Neural cell (in vitro differentiated cells): ENCODE results near the gene ENTPD1. TPM values are rescaled to one million over a fixed set of nuclear protein-coding genes. Genes with fewer than 3 reads are reported as not detected.
"Not testable (repeated sequence)": the region's sequence is repeated elsewhere in the genome, so short reads cannot be mapped to it uniquely, and the experiment has no call there.

Experiments
- H2AFZ ChIP-seq: fragments of 200-600, 300-800 bp; sonication (generic), shearing (Covaris generic); 2 replicates; pipeline ENCODE4 v1.6.0; 2014; ENCODE audit warnings: low read depth, mild to moderate bottlenecking, antibody characterized with exemption, low read length, moderate library complexity
- H3F3A ChIP-seq: fragments of 200-600 bp; shearing (Covaris generic); 2 replicates; pipeline ENCODE4 v1.6.1; 2016; ENCODE audit warnings: mild to moderate bottlenecking, moderate library complexity, mixed read lengths, antibody characterized with exemption, low read length; ENCODE audit not compliant: insufficient read depth, poor library complexity, severe bottlenecking
- H3K27ac ChIP-seq: fragments of 200-600, 300-800 bp; sonication (generic), shearing (Covaris generic); 2 replicates; pipeline ENCODE4 v1.5.1; 2014; ENCODE audit warnings: mild to moderate bottlenecking, low read length, moderate library complexity
- H3K27me3 ChIP-seq: fragments of 300-800, 200-600 bp; sonication (generic), shearing (Covaris generic); 2 replicates; pipeline ENCODE4 v1.6.0; 2014; ENCODE audit warnings: mild to moderate bottlenecking, low read depth, low read length, moderate library complexity; ENCODE audit not compliant: insufficient read depth
- H3K36me3 ChIP-seq: fragments of 300-800, 200-600 bp; sonication (generic), shearing (Covaris generic); 2 replicates; pipeline ENCODE4 v1.5.1; 2014; ENCODE audit warnings: mild to moderate bottlenecking, antibody characterized with exemption, low read length, moderate library complexity; ENCODE audit not compliant: insufficient read depth
- H3K4me2 ChIP-seq: fragments of 300-800, 200-600 bp; sonication (generic), shearing (Covaris generic); 2 replicates; pipeline ENCODE4 v1.6.0; 2014; ENCODE audit warnings: mild to moderate bottlenecking, low read length
- H3K4me3 ChIP-seq: fragments of 300-800, 200-600 bp; sonication (generic), shearing (Covaris generic); 2 replicates; pipeline ENCODE4 v1.5.1; 2014; ENCODE audit warnings: mild to moderate bottlenecking, low read length, moderate library complexity
- H3K79me2 ChIP-seq: fragments of 200-600 bp; shearing (Covaris generic); replicated peaks from 2 replicates; pipeline ENCODE4 v1.6.0; 2014; ENCODE audit warnings: mild to moderate bottlenecking, low read length, moderate library complexity; ENCODE audit not compliant: insufficient read depth
- H3K9ac ChIP-seq: fragments of 300-800, 200-600 bp; sonication (generic), shearing (Covaris generic); 2 replicates; pipeline ENCODE4 v1.6.1; 2016; ENCODE audit warnings: mild to moderate bottlenecking, low read length, mixed read lengths
- H3K9me2 ChIP-seq: fragments of 200-600 bp; shearing (Covaris generic); 2 replicates; pipeline ENCODE4 v1.6.1; 2016; ENCODE audit warnings: mild to moderate bottlenecking, low read length, mixed read lengths; ENCODE audit not compliant: insufficient read depth
- H3K9me3 ChIP-seq: fragments of 200-600, 300-800 bp; sonication (generic), shearing (Covaris generic); 2 replicates; pipeline ENCODE4 v1.6.1; 2016; ENCODE audit warnings: mild to moderate bottlenecking, mixed run types, low read length, moderate library complexity, mixed read lengths
- H4K20me1 ChIP-seq: fragments of 200-600 bp; shearing (Covaris generic); 2 replicates; pipeline ENCODE4 v1.6.1; 2016; ENCODE audit warnings: mild to moderate bottlenecking, mixed run types; ENCODE audit not compliant: insufficient read depth
- CTCF ChIP-seq: fragments of 450-650 bp; IDR thresholded peaks from 2 replicates; pipeline ENCODE4 v1.5.1; 2014; ENCODE audit warnings: antibody characterized with exemption, mild to moderate bottlenecking, moderate library complexity; ENCODE audit not compliant: poor library complexity, severe bottlenecking
- EP300 ChIP-seq: fragments of 450-650 bp; conservative IDR thresholded peaks from 2 replicates; pipeline ENCODE4 v1.6.1; 2014; ENCODE audit warnings: antibody characterized with exemption, mild to moderate bottlenecking, moderate library complexity; ENCODE audit not compliant: poor library complexity, severe bottlenecking
- EZH2 ChIP-seq: fragments of 200-600, 300-800 bp; shearing (Covaris generic), sonication (generic); IDR thresholded peaks from 2 replicates; pipeline ENCODE4 v1.6.1; 2014; ENCODE audit warnings: antibody characterized with exemption, low read length, borderline replicate concordance, mild to moderate bottlenecking; ENCODE audit not compliant: insufficient read depth, poor library complexity, severe bottlenecking
- MXI1 ChIP-seq: fragments of 450-650 bp; conservative IDR thresholded peaks from 2 replicates; pipeline ENCODE4 v1.6.1; 2014; ENCODE audit warnings: antibody characterized with exemption, mild to moderate bottlenecking; ENCODE audit not compliant: poor library complexity, severe bottlenecking
- POLR2AphosphoS5 ChIP-seq: IDR thresholded peaks from 2 replicates; pipeline ENCODE4 v1.6.1; 2012
- RAD21 ChIP-seq: fragments of 450-650 bp; conservative IDR thresholded peaks from 2 replicates; pipeline ENCODE4 v1.6.1; 2014; ENCODE audit warnings: antibody characterized with exemption, mild to moderate bottlenecking, moderate library complexity
- SMC3 ChIP-seq: fragments of 450-650 bp; conservative IDR thresholded peaks from 2 replicates; pipeline ENCODE4 v1.6.1; 2014; ENCODE audit warnings: antibody characterized with exemption, mild to moderate bottlenecking, moderate library complexity; ENCODE audit not compliant: poor library complexity
- polyA plus RNA-seq: library from polyadenylated mRNA; depleted of rRNA; stranded (reverse); fragments of >200 nt; gene quantifications from 2 replicates; pipeline ENCODE4 v1.2.3, GENCODE V29; 2014

ENTPD1 gene
- polyA plus RNA-seq, 1 donor from 2014 or later, result 0.57 TPM

- Histone ChIP-seq H3K27me3 (no peaks in the 10 kb centered on the region), H4K20me1 (no peaks in the 10 kb centered on the region), H3K4me2 (no peak overlapping the region), H3K4me3 (no peak overlapping the region), H3K79me2 (no peaks in the 10 kb centered on the region), H3F3A (no peaks in the 10 kb centered on the region), H3K9me3 (no peaks in the 10 kb centered on the region), H2AFZ (no peak overlapping the region), H3K36me3 (no peaks in the 10 kb centered on the region), H3K9ac (no peak overlapping the region), H3K9me2 (no peaks in the 10 kb centered on the region), H3K27ac (no peak overlapping the region)
- TF ChIP-seq CTCF, result no peak
- no peak for TF ChIP-seq POLR2AphosphoS5
These were observed 40.5 kb downstream of the ENTPD1 start for GRCh38 chr10:95796504-95796903.

- H3F3A ChIP-seq, result no peaks in the 10 kb centered on the region
- no peaks in the 10 kb centered on the region for H3K27me3 ChIP-seq
- no peak for TF ChIP-seq RAD21
- no peak for TF ChIP-seq EZH2
- no peak for TF ChIP-seq POLR2AphosphoS5
- TF ChIP-seq MXI1, result no peak
- no peak for TF ChIP-seq SMC3
- TF ChIP-seq EP300, result no peak
- no peaks in the 10 kb centered on the region for H4K20me1 ChIP-seq
- H3K27ac ChIP-seq, result no peak overlapping the region
- no peaks in the 10 kb centered on the region for H3K79me2 ChIP-seq
- H3K36me3 ChIP-seq, result no peaks in the 10 kb centered on the region
- H3K9me2 ChIP-seq, result no peaks in the 10 kb centered on the region
- no peak overlapping the region for H3K9ac ChIP-seq
- no peak overlapping the region for H3K4me3 ChIP-seq
- H3K4me2 ChIP-seq, result no peak overlapping the region
- H2AFZ ChIP-seq, result no peak overlapping the region
- H3K9me3 ChIP-seq, result no peaks in the 10 kb centered on the region
These were observed 42.3 kb downstream of the ENTPD1 start for GRCh38 chr10:95798096-95798855.

GRCh38 chr10:95800286-95800685, 44.3 kb downstream of the ENTPD1 start:
- H3K9me3 ChIP-seq, H3K27ac ChIP-seq, H3K27me3 ChIP-seq, H3K36me3 ChIP-seq, H4K20me1 ChIP-seq, H3K4me2 ChIP-seq, H3F3A ChIP-seq, H3K9ac ChIP-seq, H3K79me2 ChIP-seq, H3K9me2 ChIP-seq, H2AFZ ChIP-seq, H3K4me3 ChIP-seq: not testable (repeated sequence)

- H3K4me2 ChIP-seq, H3K27ac ChIP-seq: not testable (repeated sequence)
These were observed 50.9 kb downstream of the ENTPD1 start for GRCh38 chr10:95806687-95807380.

GRCh38 chr10:95808705-95809308, 52.8 kb downstream of the ENTPD1 start:
- H3K27me3 ChIP-seq, H3K9ac ChIP-seq, H3K4me3 ChIP-seq, H3K4me2 ChIP-seq, H3K9me2 ChIP-seq, H2AFZ ChIP-seq, H4K20me1 ChIP-seq, H3K9me3 ChIP-seq, H3K79me2 ChIP-seq, H3K36me3 ChIP-seq, H3F3A ChIP-seq, H3K27ac ChIP-seq: not testable (repeated sequence)

More at GRCh38 chr10:95806687-95807380, 50.9 kb downstream of the ENTPD1 start:
- not testable (repeated sequence) for H3K9me3 ChIP-seq, H3K36me3 ChIP-seq, H4K20me1 ChIP-seq, H3K9me2 ChIP-seq, H3F3A ChIP-seq, H3K27me3 ChIP-seq, H3K79me2 ChIP-seq, H3K4me3 ChIP-seq, H2AFZ ChIP-seq, H3K9ac ChIP-seq
